ENCODE results near the gene SLC7A5.

SLC7A5 gene

DNA sequence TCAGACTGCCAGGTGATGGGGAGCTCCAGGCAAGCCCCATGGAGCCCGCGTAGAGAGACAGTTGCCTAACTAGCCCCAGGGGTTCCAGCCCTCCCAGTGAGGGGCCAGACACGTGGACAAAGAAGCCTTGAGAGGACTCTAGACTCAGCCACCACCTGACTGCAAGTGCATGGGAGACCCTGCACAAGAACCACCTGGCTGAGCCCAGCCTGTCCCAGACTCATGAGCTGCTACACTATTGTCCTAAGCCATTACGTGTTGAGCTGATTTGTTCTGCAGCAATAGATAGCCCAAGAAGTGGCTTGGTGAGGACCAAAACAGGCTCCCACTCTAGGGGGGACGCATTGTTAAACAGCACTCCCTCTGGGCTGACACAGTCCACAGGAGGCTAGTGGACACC, 65.9 kb downstream of the SLC7A5 start:
- ChIA-PET POLR2A (ENCODE audit: low non-redundant PET) (interaction anchor here (0.8 kb wide), 1 partner anchor 13 kb away, joined by 4 read pairs; no protein-coding TSS in a partner anchor), CTCF (interaction anchor here (0.7 to 1.1 kb wide), 4 partner anchors 13 to 34 kb away, joined by 3 to 5 read pairs (median 4); no protein-coding TSS in a partner anchor)
- TF ChIP-seq, protein P1, sequence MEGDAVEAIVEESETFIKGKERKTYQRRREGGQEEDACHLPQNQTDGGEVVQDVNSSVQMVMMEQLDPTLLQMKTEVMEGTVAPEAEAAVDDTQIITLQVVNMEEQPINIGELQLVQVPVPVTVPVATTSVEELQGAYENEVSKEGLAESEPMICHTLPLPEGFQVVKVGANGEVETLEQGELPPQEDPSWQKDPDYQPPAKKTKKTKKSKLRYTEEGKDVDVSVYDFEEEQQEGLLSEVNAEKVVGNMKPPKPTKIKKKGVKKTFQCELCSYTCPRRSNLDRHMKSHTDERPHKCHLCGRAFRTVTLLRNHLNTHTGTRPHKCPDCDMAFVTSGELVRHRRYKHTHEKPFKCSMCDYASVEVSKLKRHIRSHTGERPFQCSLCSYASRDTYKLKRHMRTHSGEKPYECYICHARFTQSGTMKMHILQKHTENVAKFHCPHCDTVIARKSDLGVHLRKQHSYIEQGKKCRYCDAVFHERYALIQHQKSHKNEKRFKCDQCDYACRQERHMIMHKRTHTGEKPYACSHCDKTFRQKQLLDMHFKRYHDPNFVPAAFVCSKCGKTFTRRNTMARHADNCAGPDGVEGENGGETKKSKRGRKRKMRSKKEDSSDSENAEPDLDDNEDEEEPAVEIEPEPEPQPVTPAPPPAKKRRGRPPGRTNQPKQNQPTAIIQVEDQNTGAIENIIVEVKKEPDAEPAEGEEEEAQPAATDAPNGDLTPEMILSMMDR (conservative IDR thresholded peaks at IDR 0.05; ENCODE audit: low read depth): no peak
- DNase-seq (ENCODE audit: low spot score): no peak
- peak overlapping the region; percentile 100 for H3K27ac ChIP-seq

DNA sequence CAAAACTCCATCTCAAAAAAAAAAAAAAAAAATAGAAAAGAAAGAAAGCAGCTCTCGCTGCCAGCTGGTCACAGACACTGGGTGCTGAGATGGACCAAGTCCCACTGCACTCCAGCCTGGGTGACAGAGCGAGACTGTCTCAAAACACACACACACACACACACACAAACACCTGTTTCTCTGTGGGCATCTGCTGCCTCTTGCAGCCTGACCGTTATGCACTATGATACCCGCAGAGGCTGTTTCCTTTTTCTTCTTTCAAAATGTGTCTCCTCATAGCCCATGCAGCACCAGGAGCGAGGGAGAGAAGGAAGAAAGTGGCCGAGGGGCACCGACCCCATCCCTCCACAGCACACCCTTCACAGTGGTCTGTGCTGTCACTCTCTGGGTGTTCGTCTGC, 66.6 kb downstream of the SLC7A5 start:
- DNase-seq (ENCODE audit: low spot score): no peak
- peak overlapping the region; percentile 100 for H3K27ac ChIP-seq
- ChIA-PET POLR2A (ENCODE audit: low non-redundant PET) (no interaction called here), CTCF (no interaction called here)
- TF ChIP-seq, protein P1 (conservative IDR thresholded peaks at IDR 0.05; ENCODE audit: low read depth): no peak

DNA sequence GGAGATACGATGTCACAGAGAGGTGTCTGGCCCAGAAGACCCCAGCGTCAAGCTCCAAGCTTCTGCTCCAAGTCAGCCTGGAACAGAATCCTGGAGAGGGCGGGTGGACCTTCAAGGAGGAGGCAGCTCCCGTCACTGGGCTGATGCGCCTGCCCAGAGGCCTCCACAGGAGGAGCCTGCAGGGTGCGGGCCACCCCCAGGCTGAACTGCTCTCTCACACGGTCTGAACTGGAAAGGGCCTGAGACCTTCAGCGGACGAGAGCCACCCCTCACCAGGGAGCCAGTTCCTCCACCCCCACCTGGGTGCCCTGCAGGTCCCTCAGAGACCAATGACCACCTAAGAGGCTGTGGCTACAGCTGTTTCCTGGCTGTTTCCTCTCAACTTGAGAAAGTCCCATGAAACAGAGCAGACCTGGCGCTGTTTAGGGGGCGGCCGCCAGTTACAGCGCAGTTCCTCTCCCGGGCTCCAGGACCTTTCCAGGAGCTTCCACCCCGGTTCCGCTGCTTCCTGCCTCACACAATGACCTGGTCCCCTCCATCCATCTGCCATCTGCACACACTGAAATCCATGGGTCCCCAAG, 67.5 kb downstream of the SLC7A5 start:
- TF ChIP-seq, protein P1 (conservative IDR thresholded peaks at IDR 0.05; ENCODE audit: low read depth): no peak
- POLR2A ChIA-PET (ENCODE audit: low non-redundant PET): no interaction called here
- peak overlapping the region; percentile 100 for H3K27ac ChIP-seq
- DNase-seq (ENCODE audit: low spot score): no peak
- CTCF ChIA-PET: no interaction called here

DNA sequence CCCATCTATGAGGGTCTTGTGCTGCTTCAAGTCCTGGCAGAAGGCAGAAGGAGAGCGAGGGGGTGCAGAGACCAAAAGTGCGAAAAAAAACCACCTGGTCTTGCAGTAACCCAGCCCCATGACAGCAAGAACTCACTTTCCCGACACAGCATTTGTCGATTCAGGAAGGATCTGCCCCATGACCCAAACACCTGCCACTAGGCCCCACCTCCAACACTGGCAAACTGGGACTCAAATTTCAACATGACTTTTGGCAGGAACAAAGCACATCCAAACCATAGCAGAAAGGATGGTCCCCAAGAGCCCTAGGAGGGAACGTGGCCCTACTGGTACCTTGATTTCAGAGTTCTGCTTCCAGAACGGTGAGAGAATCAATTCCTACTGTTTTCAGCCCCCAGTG, 68.8 kb downstream of the SLC7A5 start:
- CTCF ChIA-PET: no interaction called here
- TF ChIP-seq, protein P1 (conservative IDR thresholded peaks at IDR 0.05; ENCODE audit: low read depth): no peak
- POLR2A ChIA-PET (ENCODE audit: low non-redundant PET): no interaction called here
- DNase-seq (ENCODE audit: low spot score): no peak
- peak overlapping the region; percentile 100 for H3K27ac ChIP-seq

DNA sequence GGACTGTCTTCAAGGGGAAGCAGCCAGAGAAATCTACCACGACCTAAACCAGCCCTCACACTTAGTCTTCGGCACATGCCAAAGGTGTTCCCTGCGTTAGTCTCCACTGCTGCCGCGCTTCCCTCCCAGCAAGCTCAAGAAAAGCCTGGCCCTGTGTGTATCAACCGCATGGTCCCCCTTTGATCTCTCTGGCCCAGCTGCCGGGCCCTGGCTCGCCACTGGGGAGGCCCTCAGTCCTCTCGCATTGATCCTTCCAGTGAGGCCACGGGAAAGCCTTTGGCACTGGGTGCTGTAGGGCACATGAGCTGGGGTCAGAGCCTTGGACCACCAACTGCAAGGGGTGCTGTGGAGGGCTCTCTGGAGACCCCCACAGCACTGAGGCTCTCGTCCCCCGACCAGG, 74.0 kb downstream of the SLC7A5 start:
- no peak for DNase-seq (ENCODE audit: low spot score)
- CTCF ChIA-PET: no interaction called here
- POLR2A ChIA-PET (ENCODE audit: low non-redundant PET): no interaction called here

DNA sequence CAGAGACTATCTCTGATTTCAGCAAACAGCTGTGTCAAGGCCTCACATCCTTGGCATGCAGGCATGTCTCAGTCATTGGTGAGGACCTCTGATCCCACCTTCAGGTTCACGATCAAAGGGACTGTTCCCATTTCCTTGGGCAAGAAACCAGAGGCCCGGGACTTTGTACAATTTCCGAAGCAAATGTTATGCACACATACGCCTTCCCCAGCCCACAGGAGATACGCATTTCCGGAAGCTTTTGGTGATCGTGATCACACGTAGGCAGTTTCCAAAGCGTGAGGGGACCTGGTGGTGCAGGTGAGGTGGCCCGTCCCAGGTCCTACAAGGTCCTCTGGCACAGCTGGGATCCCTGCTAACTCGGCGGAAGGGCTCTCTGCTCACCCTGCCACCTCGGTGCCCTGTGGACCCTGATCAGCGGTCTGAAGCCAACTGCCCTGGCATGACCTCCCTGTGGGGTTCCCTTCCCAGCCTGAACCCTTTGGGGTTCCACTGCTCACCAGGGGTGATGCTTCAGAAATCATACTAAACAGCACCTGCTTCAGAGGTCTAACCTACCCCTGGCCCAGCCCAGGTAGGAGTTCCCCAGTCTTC, 74.7 kb downstream of the SLC7A5 start:
- peak overlapping the region; percentile 100 for H3K27ac ChIP-seq
- CTCF ChIA-PET: interaction anchor here (0.6 kb wide), 1 partner anchor 58 kb away, joined by 3 read pairs; no protein-coding TSS in a partner anchor
- POLR2A ChIA-PET (ENCODE audit: low non-redundant PET): no interaction called here
- TF ChIP-seq, protein P1 (conservative IDR thresholded peaks at IDR 0.05; ENCODE audit: low read depth): no peak
- no peak for DNase-seq (ENCODE audit: low spot score)

More for the DNA sequence above, 74.0 kb downstream of the SLC7A5 start:
- TF ChIP-seq, protein P1 (conservative IDR thresholded peaks at IDR 0.05; ENCODE audit: low read depth): no peak
- peak overlapping the region; percentile 100 for H3K27ac ChIP-seq
